Left cardiac atrium (tissue), 4 donors: ENCODE results near the gene LYL1. TPM values are rescaled to one million over a fixed set of nuclear protein-coding genes. Genes with fewer than 3 reads are reported as not detected.

Experiments used
- ATAC-seq, 2 donors: fragments of 200-7000 bp; cut with Tn5 transposase; one replicate each; pipeline ENCODE4 v1.9.1; 2020; ENCODE audit warnings: mild to moderate bottlenecking in 2 of 2, moderate library complexity in 2 of 2
- DNase-seq: peaks from one replicate; pipeline ENCODE4 v3.0.0-alpha.2; 2020
- intact Hi-C, 2 donors: fragments of 100-400 bp; cut with DNase I; formaldehyde crosslinking; loops; one replicate each; pipeline versions ENCODE4 v1.14.1 to v1.15.1; 2022 to 2023
- total RNA-seq, 2 donors: library from RNA; stranded (reverse); fragmentation: NEBNext Ultra II Directional; extraction: Animal tissue kit (Norgen Biotek cat#: 25700); gene quantifications; one replicate each; pipeline ENCODE4 v1.2.1, GENCODE V29; 2021
- donor health status: DM: no; HTN: yes; CAD: no.
- donor health status: DM: no; HTN: yes; CAD: no; lungs with severe emphysema.
- donor health status: DM: yes; HTN: yes; CAD: no.
- donor health status: Dilated cardiomyopathy.

LYL1 gene
- total RNA-seq, 2 donors from 2014 or later, result 7.5 to 9.0 TPM

- DNase-seq (peak; percentile 52), ATAC-seq (peak in 1 of 2 donors; percentile 39)
- intact Hi-C loops, result no loop called here
Observed at GRCh38 chr19:13069415-13070359, 33.0 kb downstream of the LYL1 start.

- DNase-seq (no peak), ATAC-seq (no peak)
- intact Hi-C loops, result no loop called here
Observed at GRCh38 chr19:13068085-13068846, 34.4 kb downstream of the LYL1 start.

GRCh38 chr19:13066933-13067807 lies 35.5 kb downstream of the LYL1 start:
- intact Hi-C loops, result no loop called here
- DNase-seq, result no peak
- no peak for ATAC-seq

GRCh38 chr19:13066226-13066625 lies 36.4 kb downstream of the LYL1 start:
- no peak for ATAC-seq
- DNase-seq, result no peak
- intact Hi-C loops, result no loop called here

- DNase-seq (peak; percentile 57), ATAC-seq (peak; percentile 39 to 41)
- intact Hi-C loops, result loop anchor here in 1 of 2 donors (5.0 kb wide), 2 partner anchors 42 to 77 kb away; no protein-coding TSS in a partner anchor
Observed at GRCh38 chr19:13064092-13064489, 38.6 kb downstream of the LYL1 start.

GRCh38 chr19:13063461-13064091 lies 39.1 kb downstream of the LYL1 start:
- peak; percentile 70 to 73 for ATAC-seq
- DNase-seq, result peak; percentile 57
- intact Hi-C loops, result loop anchor here in 1 of 2 donors (5.0 kb wide), 2 partner anchors 41 to 76 kb away; no protein-coding TSS in a partner anchor

- intact Hi-C loops, result loop anchor here in 1 of 2 donors (5.0 kb wide), 2 partner anchors 40 to 75 kb away; no protein-coding TSS in a partner anchor
- no peak for ATAC-seq
- no peak for DNase-seq
Observed at GRCh38 chr19:13062317-13062716, 40.3 kb downstream of the LYL1 start.

- intact Hi-C loops, result loop anchor here in 1 of 2 donors (5.0 kb wide), 2 partner anchors 39 to 74 kb away; no protein-coding TSS in a partner anchor
- ATAC-seq, result peak; percentile 78 to 80
- peak; percentile 89 for DNase-seq
Observed at GRCh38 chr19:13060964-13061927, 41.4 kb downstream of the LYL1 start.

- DNase-seq, result peak; percentile 50
- ATAC-seq, result peak; percentile 4 to 9
- intact Hi-C loops, result loop anchor here in 1 of 2 donors (5.0 kb wide), 2 partner anchors 38 to 73 kb away; no protein-coding TSS in a partner anchor
Observed at GRCh38 chr19:13060233-13060963, 42.3 kb downstream of the LYL1 start.

- intact Hi-C loops, result loop anchor here (5.0 to 10.0 kb wide), 2 partner anchors 62 to 796 kb away; partner anchors contain the start of gene NFIX (in 1 of the 2)
- ATAC-seq, result no peak
- no peak for DNase-seq
Observed at GRCh38 chr19:13058951-13059660, 43.6 kb downstream of the LYL1 start.

- DNase-seq, result no peak
- intact Hi-C loops, result loop anchor here (5.0 to 10.0 kb wide), 2 partner anchors 60 to 797 kb away; partner anchors contain the start of gene NFIX (in 1 of the 2)
- ATAC-seq, result no peak
Observed at GRCh38 chr19:13057744-13058143, 44.9 kb downstream of the LYL1 start.

- ATAC-seq, result no peak
- DNase-seq, result no peak
- intact Hi-C loops, result loop anchor here (5.0 to 10.0 kb wide), 2 partner anchors 60 to 798 kb away; partner anchors contain the start of gene NFIX (in 1 of the 2)
Observed at GRCh38 chr19:13057147-13057572, 45.5 kb downstream of the LYL1 start.

GRCh38 chr19:13056052-13056660 lies 46.5 kb downstream of the LYL1 start:
- ATAC-seq (peak in 1 of 2 donors; percentile 42), DNase-seq (peak; percentile 77)
- intact Hi-C loops, result loop anchor here (5.0 to 10.0 kb wide), 2 partner anchors 59 to 799 kb away; partner anchors contain the start of gene NFIX (in 1 of the 2)

- intact Hi-C loops, result loop anchor here (5.0 to 10.0 kb wide), 2 partner anchors 58 to 799 kb away; partner anchors contain the start of gene NFIX (in 1 of the 2)
- DNase-seq (peak; percentile 82), ATAC-seq (peak; percentile 67 to 75)
Observed at GRCh38 chr19:13055213-13056051, 47.2 kb downstream of the LYL1 start.
